NB4 (cell line): ENCODE results near the gene PNMA8A.

Experiments used
- DNase-seq: peaks from one replicate; pipeline ENCODE4 v3.0.0; 2010; ENCODE audit warnings: low read depth
- H3K4me3 ChIP-seq: one replicate; pipeline ENCODE4 v1.5.1; 2011; ENCODE audit warnings: mild to moderate bottlenecking, low read depth, low read length, moderate library complexity
- MAX ChIP-seq: IDR thresholded peaks from 2 replicates; pipeline ENCODE4 v1.6.1; 2011; ENCODE audit warnings: low read depth, low read length
- MYC ChIP-seq: IDR thresholded peaks from 2 replicates; pipeline ENCODE4 v1.6.1; 2011; ENCODE audit warnings: low read depth, low read length
- POLR2A ChIP-seq: IDR thresholded peaks from 2 replicates; pipeline ENCODE4 v1.6.1; 2011; ENCODE audit warnings: mild to moderate bottlenecking; ENCODE audit not compliant: insufficient read length; ENCODE audit errors: extremely low read depth
- TF ChIP-seq, protein P1 (sequence below): IDR thresholded peaks from one replicate; pipeline ENCODE4 v1.5.1; 2012; ENCODE audit warnings: low read depth, low read length

The PNMA8A gene

GRCh38 chr19:46426506-46427162 lies 44.7 kb downstream of the PNMA8A start:
- TF ChIP-seq, protein P1, sequence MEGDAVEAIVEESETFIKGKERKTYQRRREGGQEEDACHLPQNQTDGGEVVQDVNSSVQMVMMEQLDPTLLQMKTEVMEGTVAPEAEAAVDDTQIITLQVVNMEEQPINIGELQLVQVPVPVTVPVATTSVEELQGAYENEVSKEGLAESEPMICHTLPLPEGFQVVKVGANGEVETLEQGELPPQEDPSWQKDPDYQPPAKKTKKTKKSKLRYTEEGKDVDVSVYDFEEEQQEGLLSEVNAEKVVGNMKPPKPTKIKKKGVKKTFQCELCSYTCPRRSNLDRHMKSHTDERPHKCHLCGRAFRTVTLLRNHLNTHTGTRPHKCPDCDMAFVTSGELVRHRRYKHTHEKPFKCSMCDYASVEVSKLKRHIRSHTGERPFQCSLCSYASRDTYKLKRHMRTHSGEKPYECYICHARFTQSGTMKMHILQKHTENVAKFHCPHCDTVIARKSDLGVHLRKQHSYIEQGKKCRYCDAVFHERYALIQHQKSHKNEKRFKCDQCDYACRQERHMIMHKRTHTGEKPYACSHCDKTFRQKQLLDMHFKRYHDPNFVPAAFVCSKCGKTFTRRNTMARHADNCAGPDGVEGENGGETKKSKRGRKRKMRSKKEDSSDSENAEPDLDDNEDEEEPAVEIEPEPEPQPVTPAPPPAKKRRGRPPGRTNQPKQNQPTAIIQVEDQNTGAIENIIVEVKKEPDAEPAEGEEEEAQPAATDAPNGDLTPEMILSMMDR = no peak
- TF ChIP-seq MYC = no peak
- TF ChIP-seq POLR2A = no peak
- TF ChIP-seq MAX = no peak
- DNase-seq = no peak
- no peak overlapping the region for H3K4me3 ChIP-seq

- no peak for DNase-seq
- TF ChIP-seq, protein P1 = no peak
- TF ChIP-seq MYC (no peak), MAX (no peak)
- no peak overlapping the region for H3K4me3 ChIP-seq
Measured at GRCh38 chr19:46426035-46426505, 45.3 kb downstream of the PNMA8A start.

DNA sequence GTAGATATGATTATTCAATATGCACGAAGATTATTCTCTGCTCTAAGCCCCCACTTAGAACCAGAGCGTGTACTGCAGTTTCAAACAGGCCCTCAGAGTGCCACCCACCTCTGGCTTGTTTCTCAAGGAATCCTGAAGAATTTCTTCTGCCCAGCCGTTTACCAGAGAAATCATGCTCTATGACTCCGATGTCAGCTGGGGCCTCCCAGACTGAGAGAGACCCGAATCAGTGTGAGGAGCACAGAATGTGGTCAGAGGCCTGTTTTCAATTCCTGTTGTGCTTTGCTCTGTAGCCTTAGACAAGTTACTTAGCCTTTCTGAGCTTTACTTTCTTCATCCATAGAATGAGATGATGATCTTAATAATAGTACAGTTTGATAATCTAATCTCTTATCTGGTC lies 48.2 kb downstream of the PNMA8A start:
- no peak overlapping the region for H3K4me3 ChIP-seq
- no peak for DNase-seq
- no peak for TF ChIP-seq POLR2A
- no peak for TF ChIP-seq MAX
- TF ChIP-seq, protein P1 = no peak

- DNase-seq = no peak
- no peak for TF ChIP-seq MYC
- TF ChIP-seq POLR2A = no peak
- no peak for TF ChIP-seq MAX
- TF ChIP-seq, protein P1 = no peak
- H3K4me3 ChIP-seq = no peak overlapping the region
Measured at GRCh38 chr19:46422344-46422743, 49.0 kb downstream of the PNMA8A start.

DNA sequence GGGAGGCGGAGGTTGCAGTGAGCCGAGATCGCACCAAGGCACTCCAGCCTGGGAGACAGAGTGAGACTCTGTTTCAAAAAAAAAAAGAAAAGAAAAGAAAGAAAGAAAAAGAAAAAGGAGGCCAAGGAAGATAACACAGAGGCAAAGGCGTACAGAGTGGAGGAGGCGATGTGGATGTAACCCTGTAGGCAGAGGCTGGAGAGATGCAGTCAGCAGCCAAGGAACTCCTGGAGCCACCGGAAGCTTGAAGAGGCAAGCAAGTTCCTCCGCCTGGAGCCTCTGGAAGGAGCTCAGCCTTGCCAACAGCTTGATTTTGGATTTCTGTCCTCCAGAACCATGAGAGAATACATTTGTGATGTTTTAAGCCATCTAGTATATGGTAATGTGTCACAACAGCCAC lies 51.3 kb downstream of the PNMA8A start:
- no peak for DNase-seq
- TF ChIP-seq, protein P1 = no peak
- no peak for TF ChIP-seq MYC
- no peak for TF ChIP-seq POLR2A
- no peak for TF ChIP-seq MAX
- no peak overlapping the region for H3K4me3 ChIP-seq
